Measurements from ENCODE around the gene TNS3. TPM values are rescaled to one million over a fixed set of nuclear protein-coding genes. Genes with fewer than 3 reads are reported as not detected.

Gene TNS3
- total RNA-seq, 4 donors from 2014 or later: 6.6 to 16.0 (median 9.6) TPM

DNA sequence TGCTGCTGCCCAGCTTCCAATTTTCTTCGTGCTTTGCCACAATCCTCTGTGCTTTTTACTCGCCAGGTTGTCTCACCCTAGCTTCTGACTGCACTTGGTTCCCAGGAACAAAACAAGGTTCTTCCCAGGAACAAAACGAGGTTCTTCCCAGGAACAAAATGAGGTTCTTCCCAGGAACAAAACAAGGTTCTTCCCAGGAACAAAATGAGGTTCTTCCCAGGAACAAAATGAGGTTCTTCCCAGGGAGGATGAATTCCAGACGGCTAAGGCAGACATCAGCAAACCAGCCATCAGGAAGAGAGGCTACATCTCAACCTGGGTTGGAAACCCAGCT lies 41.9 kb downstream of the TNS3 start:
- Histone ChIP-seq H3K4me1 (peaks cover 8 to 34% (median 15%) of the 10 kb centered on the region in 3 donors), H3K9me3 (no peaks in the 10 kb centered on the region), H3K36me3 (no peaks in the 10 kb centered on the region), H3K27me3 (peaks cover 0 to 54% (median 0%) of the 10 kb centered on the region in 4 donors), H3K4me3 (no peak overlapping the region), H3K27ac (no peak overlapping the region)
- no peak for DNase-seq
- intact Hi-C loops (cut with DNase I): no loop called here
- TF ChIP-seq POLR2A (IDR thresholded peaks at IDR 0.05): no peak
- TF ChIP-seq, protein P1, sequence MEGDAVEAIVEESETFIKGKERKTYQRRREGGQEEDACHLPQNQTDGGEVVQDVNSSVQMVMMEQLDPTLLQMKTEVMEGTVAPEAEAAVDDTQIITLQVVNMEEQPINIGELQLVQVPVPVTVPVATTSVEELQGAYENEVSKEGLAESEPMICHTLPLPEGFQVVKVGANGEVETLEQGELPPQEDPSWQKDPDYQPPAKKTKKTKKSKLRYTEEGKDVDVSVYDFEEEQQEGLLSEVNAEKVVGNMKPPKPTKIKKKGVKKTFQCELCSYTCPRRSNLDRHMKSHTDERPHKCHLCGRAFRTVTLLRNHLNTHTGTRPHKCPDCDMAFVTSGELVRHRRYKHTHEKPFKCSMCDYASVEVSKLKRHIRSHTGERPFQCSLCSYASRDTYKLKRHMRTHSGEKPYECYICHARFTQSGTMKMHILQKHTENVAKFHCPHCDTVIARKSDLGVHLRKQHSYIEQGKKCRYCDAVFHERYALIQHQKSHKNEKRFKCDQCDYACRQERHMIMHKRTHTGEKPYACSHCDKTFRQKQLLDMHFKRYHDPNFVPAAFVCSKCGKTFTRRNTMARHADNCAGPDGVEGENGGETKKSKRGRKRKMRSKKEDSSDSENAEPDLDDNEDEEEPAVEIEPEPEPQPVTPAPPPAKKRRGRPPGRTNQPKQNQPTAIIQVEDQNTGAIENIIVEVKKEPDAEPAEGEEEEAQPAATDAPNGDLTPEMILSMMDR (IDR thresholded peaks at IDR 0.05): no peak
- WGBS, 2 donors: 83 to 100% methylated on average over 2 to 4 of the region's 4 CpGs

DNA sequence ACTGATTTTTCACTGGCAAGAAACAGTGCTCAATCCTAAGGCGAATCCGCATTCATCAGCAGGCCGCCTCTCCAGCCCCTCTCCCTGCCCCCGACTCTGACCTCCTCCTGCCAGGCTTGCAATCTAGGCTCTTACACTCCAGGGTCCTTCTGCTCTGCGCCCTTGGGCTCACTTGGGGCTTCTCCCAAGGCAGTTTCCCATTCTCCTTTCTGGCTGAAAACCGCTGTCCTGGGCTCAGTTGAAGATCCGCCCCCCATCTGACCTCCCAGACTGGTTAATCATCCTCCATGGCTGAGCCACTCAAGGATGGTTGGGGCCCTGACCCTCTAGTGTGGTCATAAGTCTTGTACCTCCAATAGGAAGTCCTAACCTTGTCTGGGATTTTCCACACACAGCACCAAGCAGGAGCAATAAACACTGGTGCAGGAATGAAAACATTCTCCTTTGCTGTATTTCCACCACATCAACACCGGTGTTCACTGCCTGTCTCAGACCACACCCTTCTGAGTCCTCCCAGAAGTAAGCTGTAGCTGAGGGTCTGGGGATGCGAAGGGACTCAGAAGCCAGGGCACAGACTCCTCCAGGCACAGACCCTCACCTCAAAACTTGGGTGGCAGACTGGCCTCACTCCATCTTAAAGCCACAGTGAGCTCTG lies 42.4 kb downstream of the TNS3 start:
- H3K9me3 ChIP-seq: no peaks in the 10 kb centered on the region
- intact Hi-C loops (cut with DNase I): no loop called here
- no peak for DNase-seq
- TF ChIP-seq, protein P1 (IDR thresholded peaks at IDR 0.05): no peak
- TF ChIP-seq POLR2A (IDR thresholded peaks at IDR 0.05): no peak
- 87 to 90% methylated on average over 7 to 9 of the region's 9 CpGs for WGBS, 2 donors
- no peak overlapping the region for H3K27ac ChIP-seq
- peaks cover 0 to 54% (median 0%) of the 10 kb centered on the region in 4 donors for H3K27me3 ChIP-seq
- H3K4me1 ChIP-seq: peaks cover 8 to 34% (median 15%) of the 10 kb centered on the region in 3 donors
- no peaks in the 10 kb centered on the region for H3K36me3 ChIP-seq
- H3K4me3 ChIP-seq: no peak overlapping the region

DNA sequence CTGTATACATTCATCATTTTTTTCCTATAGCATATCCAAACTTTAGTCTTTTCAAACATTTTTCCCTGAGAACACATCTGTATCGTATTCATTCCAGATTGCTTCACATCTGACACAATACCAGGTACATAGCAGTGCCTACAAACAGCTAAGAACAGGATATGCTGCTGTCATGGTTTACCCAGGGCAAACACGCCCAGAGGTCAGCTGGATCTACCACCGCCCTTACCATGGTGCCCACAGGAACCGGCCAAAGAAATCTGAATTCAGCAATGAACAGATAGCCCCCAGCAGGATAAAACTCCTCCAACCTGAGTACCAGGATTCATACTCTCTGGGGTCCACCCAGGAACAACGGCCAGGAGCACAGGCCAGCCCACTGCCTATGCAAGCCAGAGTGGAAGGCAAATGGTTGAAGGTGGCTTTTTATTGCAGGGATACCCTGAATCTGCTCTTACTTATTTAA lies 43.0 kb downstream of the TNS3 start:
- H3K27me3 ChIP-seq: peaks cover 0 to 54% (median 0%) of the 10 kb centered on the region in 4 donors
- H3K4me3 ChIP-seq: no peak overlapping the region
- DNase-seq: no peak
- no peak overlapping the region for H3K27ac ChIP-seq
- TF ChIP-seq, protein P1 (IDR thresholded peaks at IDR 0.05): no peak
- TF ChIP-seq POLR2A (IDR thresholded peaks at IDR 0.05): no peak
- intact Hi-C loops (cut with DNase I): no loop called here
- no peaks in the 10 kb centered on the region for H3K9me3 ChIP-seq
- H3K36me3 ChIP-seq: no peaks in the 10 kb centered on the region
- H3K4me1 ChIP-seq: peaks cover 8 to 34% (median 15%) of the 10 kb centered on the region in 3 donors
- WGBS, 2 donors: 64 to 73% methylated on average over 4 to 5 of the region's 5 CpGs

DNA sequence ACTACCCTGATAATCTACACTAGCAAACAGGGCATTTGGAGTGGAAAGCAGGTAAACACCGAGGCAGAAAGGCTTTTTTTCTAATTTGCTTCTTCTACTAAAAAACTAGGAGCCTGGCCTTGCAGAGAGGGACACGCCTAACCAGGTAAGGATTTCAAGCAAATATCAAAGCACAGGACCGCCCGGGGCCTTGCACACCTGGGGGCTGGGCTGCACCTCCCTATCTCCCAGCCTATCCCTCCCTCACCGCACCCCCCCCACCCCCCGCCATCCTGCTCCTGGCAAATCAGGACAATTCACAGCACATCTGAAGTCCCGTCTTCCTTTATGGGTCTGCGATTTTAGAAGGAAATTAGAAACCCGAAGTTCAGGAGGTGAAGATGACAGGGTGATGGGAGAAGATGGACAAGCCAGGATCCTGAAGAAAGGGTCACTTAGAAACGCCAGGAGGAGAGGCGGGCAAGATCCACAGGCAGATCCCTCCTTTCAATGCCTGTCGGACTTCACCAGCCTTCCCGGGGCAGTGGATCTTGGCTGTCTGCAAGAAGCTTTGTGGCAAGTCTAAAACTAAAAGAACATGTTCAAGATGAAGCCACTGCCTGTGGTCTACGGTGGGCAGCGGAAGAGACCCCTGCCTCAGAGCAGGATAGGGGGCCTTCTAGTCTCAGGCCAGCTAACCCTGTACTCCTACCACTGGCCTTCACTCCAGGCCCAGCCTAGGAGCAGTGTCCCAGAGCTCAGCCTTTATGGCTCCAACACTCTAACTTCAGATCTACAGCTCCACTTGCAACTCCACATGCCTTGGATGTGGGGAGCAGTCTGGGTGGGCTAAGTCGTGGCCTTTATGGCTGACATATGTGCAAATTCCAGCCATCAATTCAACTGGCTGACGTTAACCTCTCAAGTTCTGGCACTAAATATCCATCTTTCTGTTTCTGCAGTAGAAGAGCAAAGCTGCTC lies 43.9 kb downstream of the TNS3 start:
- 31 to 57% methylated on average over 11 to 15 of the region's 17 CpGs for WGBS, 2 donors
- Histone ChIP-seq H3K9me3 (no peaks in the 10 kb centered on the region), H3K27me3 (peaks cover 0 to 54% (median 0%) of the 10 kb centered on the region in 4 donors), H3K4me1 (peaks cover 8 to 34% (median 15%) of the 10 kb centered on the region in 3 donors), H3K4me3 (peak overlapping the region; percentile 41 to 58 (median 46)), H3K27ac (peak overlapping the region in 1 of 4 donors; percentile 33), H3K36me3 (no peaks in the 10 kb centered on the region)
- no peak for TF ChIP-seq POLR2A (IDR thresholded peaks at IDR 0.05)
- TF ChIP-seq, protein P1 (IDR thresholded peaks at IDR 0.05): no peak
- DNase-seq: no peak
- intact Hi-C loops (cut with DNase I): no loop called here
